ENCODE measurements around the gene ARMC2. TPM values are rescaled to one million over a fixed set of nuclear protein-coding genes. Genes with fewer than 3 reads are reported as not detected.

Gene ARMC2
- total RNA-seq, 2 experiments from 2014 or later: 2.7 to 4.6 TPM

GRCh38 chr6:108847738-108848115 is 495 bp upstream of the ARMC2 start:
- H3K9me3 Mint-ChIP-seq: no peaks in the 10 kb centered on the region
- no peaks in the 10 kb centered on the region for H3K36me3 Mint-ChIP-seq (ENCODE audit: low read depth)
- CTCF ChIA-PET: interaction anchor here (0.9 to 4.3 kb wide), 8 partner anchors 9 to 306 kb away, joined by 3 to 19 read pairs (median 4); no protein-coding TSS in a partner anchor
- H3K27ac Mint-ChIP-seq: peak overlapping the region; percentile 75
- TF ChIP-seq CTCF (IDR thresholded peaks at IDR 0.05): no peak
- ATAC-seq (peak; percentile 2), DNase-seq (no peak)
- H3K27me3 Mint-ChIP-seq: no peaks in the 10 kb centered on the region
- POLR2A ChIA-PET: interaction anchor here (0.5 to 1.2 kb wide), 3 partner anchors 30 to 529 kb away, joined by 3 read pairs; no protein-coding TSS in a partner anchor
- H3K4me1 Mint-ChIP-seq (ENCODE audit: low read depth): peaks cover 33% of the 10 kb centered on the region
- H3K4me3 Mint-ChIP-seq: peak overlapping the region; percentile 75
- intact Hi-C loops (cut with micrococcal nuclease): loop anchor here (10.0 kb wide), 1 partner anchor 227 kb away; no protein-coding TSS in a partner anchor

- Mint-ChIP-seq H3K4me1 (ENCODE audit: low read depth) (peaks cover 37% of the 10 kb centered on the region), H3K9me3 (no peaks in the 10 kb centered on the region), H3K36me3 (ENCODE audit: low read depth) (peaks cover 10% of the 10 kb centered on the region), H3K27me3 (no peaks in the 10 kb centered on the region), H3K27ac (no peak overlapping the region), H3K4me3 (no peak overlapping the region)
- ATAC-seq (no peak), DNase-seq (no peak)
- CTCF ChIA-PET: interaction anchor here (0.7 to 1.6 kb wide), 4 partner anchors 10 to 224 kb away, joined by 3 to 4 read pairs (median 4); no protein-coding TSS in a partner anchor
- intact Hi-C loops (cut with micrococcal nuclease): no loop called here
- no peak for TF ChIP-seq CTCF (IDR thresholded peaks at IDR 0.05)
- POLR2A ChIA-PET: interaction anchor here (0.7 to 1.5 kb wide), 3 partner anchors 12 to 43 kb away, joined by 3 to 4 read pairs (median 3); no protein-coding TSS in a partner anchor
Measured at GRCh38 chr6:108850669-108851465, 2.6 kb downstream of the ARMC2 start.

- intact Hi-C loops (cut with micrococcal nuclease): no loop called here
- H3K27ac Mint-ChIP-seq: no peak overlapping the region
- no peak for ATAC-seq
Measured at GRCh38 chr6:108851756-108852155, 3.5 kb downstream of the ARMC2 start.

GRCh38 chr6:108853077-108853476 is 4.9 kb downstream of the ARMC2 start:
- Mint-ChIP-seq H3K9me3 (peaks cover 2% of the 10 kb centered on the region), H3K36me3 (ENCODE audit: low read depth) (peaks cover 29% of the 10 kb centered on the region), H3K4me1 (ENCODE audit: low read depth) (peaks cover 22% of the 10 kb centered on the region), H3K4me3 (no peak overlapping the region), H3K27me3 (no peaks in the 10 kb centered on the region), H3K27ac (no peak overlapping the region)
- no peak for DNase-seq
- no peak for TF ChIP-seq CTCF (IDR thresholded peaks at IDR 0.05)
- CTCF ChIA-PET: no interaction called here
- no peak for ATAC-seq
- intact Hi-C loops (cut with micrococcal nuclease): no loop called here
- POLR2A ChIA-PET: interaction anchor here (1.5 kb wide), 1 partner anchor 11 kb away, joined by 3 read pairs; no protein-coding TSS in a partner anchor

More at GRCh38 chr6:108851756-108852155, 3.5 kb downstream of the ARMC2 start:
- H3K9me3 Mint-ChIP-seq: no peaks in the 10 kb centered on the region
- peaks cover 31% of the 10 kb centered on the region for H3K4me1 Mint-ChIP-seq (ENCODE audit: low read depth)
- no peaks in the 10 kb centered on the region for H3K27me3 Mint-ChIP-seq
- no peak overlapping the region for H3K4me3 Mint-ChIP-seq
- CTCF ChIA-PET: interaction anchor here (0.7 to 1.6 kb wide), 2 partner anchors 9 to 223 kb away, joined by 3 to 4 read pairs; no protein-coding TSS in a partner anchor
- POLR2A ChIA-PET: interaction anchor here (1.0 kb wide), 1 partner anchor 21 kb away, joined by 3 read pairs; no protein-coding TSS in a partner anchor
- no peak for DNase-seq
- TF ChIP-seq CTCF (IDR thresholded peaks at IDR 0.05): no peak
- H3K36me3 Mint-ChIP-seq (ENCODE audit: low read depth): peaks cover 18% of the 10 kb centered on the region
